HS-5 (cell line): ENCODE measurements around the gene TPGS1.

Experiments used
- DNase-seq: peaks from one replicate; pipeline ENCODE4 v3.0.0-alpha.2; 2012; ENCODE audit warnings: low read depth

Gene TPGS1

DNA sequence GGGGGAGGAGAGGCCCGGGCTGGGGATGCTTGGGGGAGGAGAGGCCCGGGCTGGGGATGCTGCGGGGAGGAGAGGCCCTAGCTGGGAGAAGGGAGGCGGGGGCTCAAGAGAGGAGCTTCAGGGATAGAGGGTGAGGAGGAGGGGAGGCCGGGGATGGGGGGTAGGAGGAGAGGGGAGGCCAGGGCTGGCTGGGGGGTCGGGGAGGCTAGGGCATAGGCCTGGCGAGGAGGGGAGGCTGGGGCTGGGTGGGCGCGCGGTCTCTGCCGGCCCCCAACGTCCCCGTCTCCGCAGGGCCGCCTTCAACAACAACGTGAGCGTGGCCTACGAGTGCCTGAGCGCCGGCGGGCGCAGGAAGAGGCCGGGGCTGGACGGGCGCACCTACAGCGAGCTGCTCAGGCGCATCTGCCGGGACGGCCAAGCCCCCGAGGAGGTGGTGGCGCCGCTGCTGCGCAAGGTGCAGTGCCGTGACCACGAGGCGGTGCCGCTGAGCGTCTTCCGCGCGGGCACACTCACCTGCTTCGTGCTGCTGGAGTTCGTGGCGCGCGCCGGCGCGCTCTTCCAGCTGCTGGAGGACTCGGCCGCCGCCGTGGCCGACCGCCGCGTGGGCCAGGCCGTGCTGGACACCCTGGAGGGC, 11.4 kb downstream of the TPGS1 start:
- no peak for DNase-seq

DNA sequence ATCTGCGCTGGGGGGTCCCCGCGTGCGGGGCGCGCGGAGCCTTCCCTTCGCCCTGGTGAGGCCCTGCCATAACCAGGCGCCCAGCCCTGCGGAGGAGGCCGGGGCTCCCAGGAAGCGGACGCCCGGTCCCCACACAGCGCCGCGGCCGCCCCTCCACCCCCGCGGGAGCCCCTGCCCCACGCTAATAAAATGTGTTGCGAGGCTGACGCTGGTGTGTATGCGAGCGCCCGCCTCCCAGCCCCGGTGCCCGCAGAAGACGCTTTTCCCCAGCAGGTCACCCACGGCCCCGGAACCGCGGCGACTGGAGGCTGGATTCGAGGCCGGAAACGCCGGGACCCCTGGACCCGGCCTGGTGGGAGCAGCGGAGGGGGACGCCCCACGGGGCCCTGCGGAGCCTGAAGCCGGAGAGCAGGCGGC, 12.2 kb downstream of the TPGS1 start:
- DNase-seq: no peak

DNA sequence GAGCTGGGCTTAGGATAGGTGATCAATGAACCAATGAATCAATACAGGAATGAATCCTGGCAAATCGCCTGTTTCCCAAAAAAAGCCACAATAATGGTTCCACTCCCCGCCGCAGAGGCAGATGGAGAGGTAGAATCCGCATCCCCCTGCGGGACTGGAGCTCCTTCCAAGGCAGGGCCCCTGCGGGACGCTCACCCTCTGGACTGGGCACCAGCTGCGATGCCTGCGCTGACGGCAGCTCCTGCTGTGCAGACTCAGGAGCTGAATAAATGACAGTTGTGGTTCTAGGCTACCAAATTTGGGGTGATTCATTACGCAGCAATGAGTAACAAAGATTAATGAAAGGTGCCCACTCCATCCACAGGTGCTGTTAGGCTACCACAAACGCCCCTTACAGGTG, 15.4 kb downstream of the TPGS1 start:
- no peak for DNase-seq

DNA sequence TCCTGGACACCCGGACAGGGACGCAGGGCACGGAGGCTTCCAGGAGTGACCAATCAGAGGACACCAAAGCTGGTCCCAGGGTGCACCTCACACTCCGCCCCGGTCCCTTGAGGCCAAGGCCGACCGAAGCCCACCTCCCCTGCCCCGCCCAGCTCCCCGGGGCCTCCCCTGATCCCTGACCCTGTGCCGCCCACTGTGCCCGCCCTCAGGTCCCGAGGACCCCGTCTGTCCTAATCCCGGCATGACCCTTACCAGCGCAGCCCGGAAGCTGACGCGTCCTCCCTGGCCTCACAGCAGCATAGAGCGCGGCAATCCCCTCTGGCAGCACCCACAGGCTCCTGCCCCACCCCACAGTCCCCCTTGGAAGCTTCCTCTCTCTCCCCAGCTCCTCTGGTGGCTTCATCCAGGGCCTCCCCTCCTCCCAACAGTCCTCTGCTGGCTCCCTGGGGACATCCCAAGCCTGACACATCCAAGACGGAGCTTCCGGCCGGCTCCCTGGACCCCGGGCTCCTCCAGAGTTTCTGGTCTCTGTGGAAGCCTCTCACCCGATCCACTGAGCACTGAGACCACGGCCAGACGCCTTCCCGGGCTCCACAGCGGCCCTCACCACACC, 16.9 kb downstream of the TPGS1 start:
- no peak for DNase-seq

DNA sequence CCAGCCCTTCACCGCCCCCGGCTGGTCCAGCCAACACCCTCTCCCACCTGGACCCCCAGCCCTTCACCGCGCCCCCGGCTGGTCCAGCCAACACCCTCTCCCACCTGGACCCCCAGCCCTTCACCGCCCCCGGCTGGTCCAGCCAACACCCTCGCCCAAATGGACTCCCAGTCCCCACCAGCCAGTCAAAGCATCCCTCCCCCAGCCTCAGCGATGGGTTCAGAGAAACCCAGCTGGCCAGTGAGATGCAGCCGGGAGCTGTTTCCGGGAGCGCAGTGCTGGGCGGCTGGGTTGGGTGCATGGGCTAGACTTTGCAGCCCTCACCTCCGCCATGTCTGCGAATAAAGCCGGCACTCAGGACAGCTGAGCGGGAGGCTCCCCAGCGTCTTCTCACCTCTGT, 17.7 kb downstream of the TPGS1 start:
- no peak for DNase-seq

DNA sequence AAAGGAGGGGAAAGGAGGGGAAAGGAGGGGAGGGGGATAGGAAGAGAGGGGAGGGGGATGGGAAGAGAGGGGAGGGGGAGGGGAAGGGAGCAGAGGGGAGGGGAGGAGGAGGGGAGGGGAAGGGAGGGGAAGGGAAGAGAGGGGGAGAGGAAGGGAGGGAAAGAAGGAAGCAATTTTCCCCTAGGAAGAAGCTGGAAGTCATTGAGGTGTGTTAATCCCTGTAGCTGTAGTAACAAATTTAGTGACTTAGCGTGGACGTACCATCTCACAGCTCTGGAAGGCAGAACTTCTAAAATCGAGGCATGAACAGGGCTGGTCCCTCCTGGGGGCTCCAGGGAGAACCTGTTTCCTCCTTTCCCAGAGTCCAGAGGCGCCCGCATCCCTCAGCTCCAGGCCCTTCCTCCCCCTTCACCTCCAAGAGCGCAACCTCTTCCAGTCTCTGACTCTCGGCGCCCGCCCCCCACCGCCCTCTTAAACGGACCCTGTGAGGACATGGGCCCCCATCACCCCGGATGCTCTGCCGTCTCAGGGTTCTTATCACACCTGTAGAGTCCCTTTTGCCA, 18.6 kb downstream of the TPGS1 start:
- DNase-seq: no peak

DNA sequence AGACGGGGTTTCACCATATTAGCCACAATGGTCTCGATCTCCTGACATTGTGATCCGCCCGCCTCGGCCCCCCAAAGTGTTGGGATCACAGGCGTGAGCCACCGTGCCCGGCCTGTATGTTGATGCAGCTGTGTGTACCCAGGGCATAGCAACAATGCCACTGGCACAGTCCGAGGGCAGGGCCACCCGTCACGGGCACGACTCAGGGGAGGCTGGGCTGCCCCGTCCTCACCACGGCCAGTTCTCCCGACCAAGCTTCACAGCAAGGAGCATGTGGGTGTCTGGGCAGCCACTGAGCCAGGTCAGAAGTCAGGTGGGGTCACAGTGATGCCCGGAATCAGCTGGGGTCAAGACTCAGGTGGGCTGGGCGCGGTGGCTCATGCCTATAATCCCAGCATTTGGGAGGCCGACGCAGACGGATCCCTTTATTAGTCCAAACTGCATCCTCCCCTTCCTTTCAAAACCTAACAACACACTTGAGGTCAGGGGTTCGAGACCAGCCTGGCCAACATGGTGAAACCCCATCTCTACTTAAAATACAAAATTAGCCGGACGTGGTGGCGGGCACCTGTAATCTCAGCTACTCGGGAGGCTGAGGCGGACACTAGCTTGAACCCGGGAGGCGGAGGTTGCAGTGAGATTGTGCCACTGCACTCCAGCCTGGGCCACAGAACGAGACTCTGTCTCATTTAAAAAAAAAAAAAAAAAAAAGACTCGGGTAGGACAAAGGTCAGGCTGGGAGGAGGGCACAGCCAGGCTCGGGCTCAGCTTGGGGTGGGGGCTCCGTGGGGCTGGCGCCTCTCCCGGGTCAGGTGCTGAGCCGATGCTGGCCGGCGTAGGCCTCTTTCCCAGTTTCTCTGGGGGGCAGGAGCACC, 23.1 kb downstream of the TPGS1 start:
- DNase-seq: no peak

DNA sequence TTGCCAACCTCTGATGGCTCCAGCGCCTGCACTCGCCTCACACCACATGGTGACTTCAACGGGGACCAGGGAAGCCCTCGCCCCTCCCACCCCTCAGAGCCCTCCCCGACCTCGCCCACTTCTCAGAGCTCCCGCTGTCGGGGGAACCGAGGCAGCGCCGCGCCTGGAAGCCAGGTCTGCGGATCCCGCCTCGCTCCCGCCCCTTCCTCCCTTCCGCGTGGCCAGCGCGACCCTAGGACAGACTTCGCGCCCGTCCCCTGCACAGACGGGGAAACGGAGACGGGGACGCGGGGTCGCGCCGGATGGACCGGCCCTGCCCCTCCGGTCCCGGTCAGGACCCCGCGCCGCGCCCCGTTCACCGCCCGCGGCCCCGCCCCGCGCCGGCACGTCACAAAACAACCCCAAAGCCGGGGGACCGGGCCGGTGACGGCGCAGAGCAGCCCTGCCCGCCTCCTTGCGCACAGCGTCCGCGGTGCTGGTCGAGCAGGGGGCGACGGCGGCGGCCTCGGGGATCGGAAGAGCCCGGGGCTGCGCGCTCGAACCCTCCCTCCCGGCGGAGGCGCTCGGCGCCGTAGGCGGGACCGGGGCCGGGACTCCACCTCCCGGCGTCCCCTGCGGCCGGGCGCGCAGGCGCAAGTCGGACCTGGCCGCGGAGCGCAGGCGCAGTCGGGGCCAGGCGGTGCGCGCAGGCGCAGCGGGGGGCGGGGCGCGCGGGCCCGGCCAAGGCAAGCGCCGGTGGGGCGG, 23.9 kb downstream of the TPGS1 start:
- peak; percentile 26 for DNase-seq

DNA sequence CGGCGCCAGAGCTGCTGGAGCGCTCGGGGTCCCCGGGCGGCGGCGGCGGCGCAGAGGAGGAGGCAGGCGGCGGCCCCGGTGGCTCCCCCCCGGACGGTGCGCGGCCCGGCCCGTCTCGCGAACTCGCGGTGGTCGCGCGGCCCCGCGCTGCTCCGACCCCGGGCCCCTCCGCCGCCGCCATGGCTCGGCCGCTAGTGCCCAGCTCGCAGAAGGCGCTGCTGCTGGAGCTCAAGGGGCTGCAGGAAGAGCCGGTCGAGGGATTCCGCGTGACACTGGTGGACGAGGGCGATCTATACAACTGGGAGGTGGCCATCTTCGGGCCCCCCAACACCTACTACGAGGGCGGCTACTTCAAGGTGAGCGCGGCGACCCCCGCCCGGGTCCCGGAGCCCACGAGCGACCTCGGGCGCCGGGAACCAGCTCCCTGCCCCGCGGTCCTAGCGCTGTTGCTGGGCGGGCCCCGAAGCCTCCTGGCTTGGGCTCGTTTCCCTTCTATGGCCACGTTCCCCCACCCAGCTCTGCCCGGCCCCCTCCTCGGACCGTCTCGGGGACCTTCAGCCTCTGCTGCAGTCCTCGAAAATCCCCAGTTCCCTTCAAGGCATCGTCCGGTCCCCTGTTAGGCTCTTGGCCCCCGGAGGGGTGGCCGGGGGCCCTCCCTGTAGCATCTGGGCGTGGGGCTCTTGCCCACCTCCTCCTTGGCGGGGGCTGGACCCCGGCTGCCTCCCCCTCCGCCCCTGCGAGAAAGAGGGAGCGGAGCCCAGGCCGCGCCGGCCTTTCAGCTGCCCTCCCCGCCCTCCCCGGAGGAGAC, 24.7 kb downstream of the TPGS1 start, which contains the start of gene CDC34:
Gene CDC34, plus strand, starts transcription at position 8 of the 808 bp plus-strand sequence. Its CDS starts 172 bp downstream, at position 180.
- no peak for DNase-seq

DNA sequence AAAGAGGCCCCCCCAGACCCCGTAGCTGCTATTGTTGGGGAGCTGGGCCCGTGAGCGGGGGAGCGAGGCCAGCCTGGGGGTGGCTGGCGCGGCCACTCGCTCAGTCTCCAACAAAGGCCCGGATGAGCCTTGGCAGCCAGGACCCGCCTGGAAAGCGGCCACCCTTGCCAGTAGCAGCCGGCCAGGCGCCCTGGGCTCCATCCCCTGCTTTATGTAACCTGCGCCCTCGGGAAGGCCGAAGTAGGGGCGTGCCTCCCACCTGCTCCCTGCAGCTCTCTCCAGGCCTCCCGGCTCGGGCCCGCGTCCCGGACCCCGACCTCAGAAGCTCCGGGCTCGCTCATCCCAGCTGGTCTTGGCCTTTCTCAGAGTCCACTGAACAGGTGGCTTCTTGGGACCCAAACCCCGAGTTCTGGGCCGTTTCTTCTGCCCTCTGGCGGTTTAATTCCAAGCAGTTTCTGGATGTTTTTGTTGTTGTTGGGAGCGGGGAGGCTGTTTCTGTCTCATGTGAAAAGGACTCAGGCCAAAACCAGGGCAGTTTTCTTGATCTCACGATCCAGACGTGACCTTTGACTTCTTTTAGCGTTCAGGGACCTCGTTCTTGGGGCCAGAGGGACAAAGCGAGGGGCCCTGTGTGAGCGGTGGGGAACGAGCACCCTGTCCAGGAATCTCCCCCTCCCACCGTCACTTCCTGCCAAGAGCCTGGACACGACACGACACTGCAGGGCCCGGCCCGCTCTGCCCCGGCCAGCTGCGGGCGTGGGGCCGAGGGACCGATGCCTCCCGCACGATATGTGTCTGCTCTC, 25.5 kb downstream of the TPGS1 start:
- DNase-seq: peak; percentile 20

DNA sequence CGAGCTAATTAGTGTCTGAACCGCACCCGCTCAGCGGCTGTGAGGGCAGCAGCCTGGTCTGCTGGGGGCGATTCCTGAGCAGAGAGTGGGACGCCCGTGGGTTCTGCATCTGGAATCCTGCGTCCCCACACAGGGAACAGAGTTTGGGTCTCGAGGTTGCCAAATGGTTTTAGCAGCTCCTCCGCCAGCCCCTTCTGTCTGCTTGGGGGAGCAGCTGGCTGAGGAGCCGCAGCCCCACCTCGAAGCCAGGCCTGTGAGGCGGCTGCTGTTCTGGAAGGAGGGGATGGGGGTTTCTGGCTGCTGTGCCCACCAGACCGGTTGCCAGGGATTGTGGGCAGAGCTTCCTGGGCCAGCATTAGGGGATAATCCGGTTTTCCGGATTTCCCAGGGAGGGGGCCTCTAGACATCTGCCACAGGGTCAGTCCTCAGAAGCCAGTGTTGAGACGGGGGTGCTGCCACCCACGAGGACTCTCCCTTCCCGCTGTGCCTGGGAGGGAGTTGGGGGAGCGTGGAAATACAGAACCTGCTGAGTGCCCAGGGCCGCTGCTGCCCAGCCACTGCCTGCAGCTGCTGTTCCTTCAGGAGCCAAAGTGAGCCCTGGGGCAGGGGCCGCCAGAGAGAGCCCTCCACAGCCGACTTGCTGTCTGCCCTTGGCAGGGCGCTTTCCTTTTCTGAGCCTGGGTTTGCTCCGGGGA, 26.2 kb downstream of the TPGS1 start:
- no peak for DNase-seq

DNA sequence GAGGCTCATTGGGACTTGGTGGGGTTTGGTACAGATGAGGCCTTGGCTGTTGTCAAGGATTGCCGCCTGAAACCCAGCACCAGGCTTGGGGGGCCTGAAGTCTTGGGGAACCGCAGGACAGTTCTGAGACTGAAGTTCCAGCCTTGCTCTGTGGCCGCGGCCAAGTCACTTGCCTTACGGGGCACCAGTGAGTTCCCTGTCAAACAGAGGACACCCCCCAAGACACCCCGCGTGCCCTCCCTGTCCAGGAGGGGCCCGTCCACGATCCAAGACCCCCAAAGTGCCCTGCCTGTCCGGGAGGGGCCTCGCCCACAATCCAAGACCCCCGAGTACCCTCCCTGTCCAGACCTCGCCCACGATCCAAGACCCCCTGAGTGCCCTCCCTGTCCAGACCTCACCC, 26.8 kb downstream of the TPGS1 start:
- DNase-seq: no peak

DNA sequence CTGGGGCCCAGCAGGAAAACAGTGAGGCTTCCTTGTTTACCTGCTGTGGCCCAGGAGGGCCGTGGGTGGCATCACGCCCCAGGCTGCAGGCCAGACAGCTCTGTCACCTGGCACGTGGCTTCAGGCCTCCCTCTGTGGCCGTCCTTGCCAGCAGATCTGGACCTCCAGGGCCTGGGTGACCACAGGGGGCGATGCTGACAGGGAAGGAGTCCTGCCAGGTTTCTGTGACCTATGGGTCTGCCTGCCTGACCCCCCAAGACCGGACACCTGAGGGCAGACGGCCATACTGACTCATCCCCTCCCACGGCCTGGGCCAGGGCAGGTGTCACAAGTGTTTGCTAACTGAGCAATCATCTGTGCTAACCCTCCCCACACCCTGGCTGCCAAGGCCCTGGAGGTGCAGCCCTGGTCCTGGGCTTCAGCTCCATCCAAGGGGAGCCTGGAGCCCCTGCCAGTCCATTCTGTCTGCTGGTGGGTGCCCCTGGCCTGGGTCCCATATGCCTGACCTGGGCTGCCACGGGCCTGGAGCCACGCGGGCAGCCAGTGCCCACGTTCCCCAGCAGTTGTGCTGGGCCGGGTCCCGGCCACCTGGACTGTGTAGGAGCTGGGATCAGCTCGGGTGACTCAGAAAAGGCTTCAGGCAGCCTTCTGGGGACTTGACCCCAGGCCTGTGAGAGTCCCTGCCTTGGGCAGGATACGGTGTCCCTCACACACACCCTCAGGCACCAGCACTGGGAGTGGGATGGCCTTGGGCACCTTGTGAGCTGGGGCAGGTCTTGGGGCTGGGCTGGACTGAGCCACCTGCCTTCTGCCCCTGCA, 27.9 kb downstream of the TPGS1 start:
- no peak for DNase-seq

DNA sequence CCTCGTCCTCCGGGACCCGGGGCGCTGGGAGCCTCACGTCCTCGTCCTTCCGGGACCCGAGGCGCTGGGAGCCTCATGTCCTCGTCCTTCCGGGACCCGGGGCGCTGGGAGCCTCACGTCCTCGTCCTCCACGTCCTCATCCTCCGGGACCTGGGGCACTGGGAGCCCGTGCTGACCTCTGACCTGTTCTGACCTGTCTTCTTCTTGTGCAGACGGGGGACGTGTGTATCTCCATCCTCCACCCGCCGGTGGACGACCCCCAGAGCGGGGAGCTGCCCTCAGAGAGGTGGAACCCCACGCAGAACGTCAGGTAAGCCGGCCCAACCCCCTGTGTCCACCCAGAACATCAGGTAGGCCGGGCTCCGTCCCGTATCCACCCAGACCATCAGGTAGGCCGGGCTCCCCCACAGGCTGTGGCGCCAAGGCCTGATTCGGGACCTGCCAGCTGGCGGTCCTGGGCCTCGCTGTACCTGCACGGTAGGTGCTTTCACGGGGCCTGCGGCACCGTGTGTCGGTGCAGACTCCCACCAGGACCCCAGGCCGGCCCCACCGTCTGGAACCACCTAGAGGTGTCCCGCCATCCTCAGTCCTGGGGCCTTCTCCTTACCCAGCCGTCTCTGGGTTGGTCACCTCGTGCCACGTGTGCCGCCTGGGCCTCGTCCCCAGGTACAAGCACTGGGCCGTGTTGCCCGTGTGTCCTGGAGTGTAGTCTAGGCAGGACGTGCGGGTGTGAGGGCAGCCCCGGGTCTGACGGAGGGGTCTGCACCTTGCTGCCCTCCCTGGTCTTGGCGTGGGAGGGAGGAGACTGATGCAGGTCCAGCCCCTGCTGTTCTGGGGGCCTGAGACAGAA, 29.0 kb downstream of the TPGS1 start:
- DNase-seq: no peak

DNA sequence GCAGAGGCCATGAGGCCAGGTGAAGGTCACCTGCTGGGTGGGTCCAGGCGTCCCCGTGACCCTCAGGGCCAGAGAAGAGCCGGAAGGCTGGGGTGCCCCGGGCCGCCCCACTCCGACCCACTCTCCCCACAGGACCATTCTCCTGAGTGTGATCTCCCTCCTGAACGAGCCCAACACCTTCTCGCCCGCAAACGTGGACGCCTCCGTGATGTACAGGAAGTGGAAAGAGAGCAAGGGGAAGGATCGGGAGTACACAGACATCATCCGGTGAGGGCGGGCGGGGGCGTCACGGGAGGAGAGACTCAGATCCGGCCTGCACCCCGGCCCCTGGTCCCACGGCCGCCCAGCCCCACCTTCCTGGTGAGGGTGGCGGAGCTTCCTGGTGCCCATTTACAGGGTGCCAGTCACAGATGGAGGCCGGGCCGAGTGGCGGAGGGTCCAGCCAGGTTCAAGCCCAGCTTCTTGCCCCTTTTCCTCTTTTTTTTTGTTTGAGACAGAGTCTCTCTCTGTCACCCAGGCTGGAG, 29.6 kb downstream of the TPGS1 start:
- no peak for DNase-seq

DNA sequence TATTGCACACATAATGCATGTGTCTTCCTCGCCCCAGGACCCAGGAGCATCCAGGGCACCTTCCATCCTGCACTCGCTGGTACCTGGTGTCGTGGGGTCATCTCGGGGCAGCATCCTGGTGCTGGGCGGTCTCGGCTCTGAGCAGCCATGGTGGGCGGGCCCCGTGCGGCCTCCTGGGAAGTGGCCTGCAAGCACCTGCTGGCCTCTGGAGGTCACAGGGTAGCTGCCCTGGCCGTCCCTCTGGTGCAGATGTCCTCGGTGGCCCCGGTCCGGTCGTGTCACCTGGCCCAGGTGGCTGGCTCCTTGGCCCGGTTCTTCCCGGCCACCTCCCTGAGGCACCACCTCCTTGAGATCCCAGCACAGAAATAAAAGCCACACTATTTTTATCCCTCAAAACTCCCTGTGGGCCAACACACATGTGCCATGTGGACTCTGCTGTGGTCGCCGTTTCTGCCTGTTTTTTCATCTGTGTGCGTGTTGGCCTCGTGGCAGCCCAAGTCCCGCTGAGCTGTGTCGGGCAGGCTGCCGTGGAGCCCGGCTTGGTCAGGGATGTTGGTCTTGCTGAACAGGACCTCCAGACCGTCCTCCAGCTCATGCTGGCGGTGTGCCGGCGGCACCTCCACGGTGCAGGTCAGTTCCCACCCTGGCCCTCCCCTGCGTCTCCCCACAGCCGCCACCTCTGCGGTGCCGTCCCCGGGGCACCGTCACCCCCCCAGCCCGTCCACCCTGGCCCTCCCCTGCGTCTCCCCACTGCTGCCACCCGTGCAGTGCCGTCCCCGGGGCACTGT, 31.5 kb downstream of the TPGS1 start:
- no peak for DNase-seq
